ENCODE data around the gene CTNND2. TPM values are rescaled to one million over a fixed set of nuclear protein-coding genes. Genes with fewer than 3 reads are reported as not detected.

Gene CTNND2
- polyA plus RNA-seq, 1 experiment, result not detected

DNA sequence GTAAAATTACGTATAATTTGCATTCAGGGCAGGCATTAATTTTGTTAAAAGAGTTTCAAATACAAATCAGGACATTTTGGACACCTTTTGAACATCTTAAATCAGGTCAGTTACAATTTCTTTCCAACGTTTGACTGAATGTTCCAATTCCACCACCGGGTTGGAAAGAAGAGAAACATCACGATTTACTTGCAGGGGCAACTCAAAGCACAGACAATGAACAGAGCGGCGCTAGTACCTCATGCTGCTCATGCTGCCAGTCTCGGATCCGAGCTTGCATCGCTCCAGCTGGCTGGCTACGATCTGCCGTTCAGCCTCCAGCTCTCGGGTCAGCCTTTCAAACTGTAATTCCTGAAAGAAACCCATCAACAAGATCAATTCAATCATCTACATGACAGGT is 339.5 kb downstream of the CTNND2 start:
- TF ChIP-seq, protein P1, sequence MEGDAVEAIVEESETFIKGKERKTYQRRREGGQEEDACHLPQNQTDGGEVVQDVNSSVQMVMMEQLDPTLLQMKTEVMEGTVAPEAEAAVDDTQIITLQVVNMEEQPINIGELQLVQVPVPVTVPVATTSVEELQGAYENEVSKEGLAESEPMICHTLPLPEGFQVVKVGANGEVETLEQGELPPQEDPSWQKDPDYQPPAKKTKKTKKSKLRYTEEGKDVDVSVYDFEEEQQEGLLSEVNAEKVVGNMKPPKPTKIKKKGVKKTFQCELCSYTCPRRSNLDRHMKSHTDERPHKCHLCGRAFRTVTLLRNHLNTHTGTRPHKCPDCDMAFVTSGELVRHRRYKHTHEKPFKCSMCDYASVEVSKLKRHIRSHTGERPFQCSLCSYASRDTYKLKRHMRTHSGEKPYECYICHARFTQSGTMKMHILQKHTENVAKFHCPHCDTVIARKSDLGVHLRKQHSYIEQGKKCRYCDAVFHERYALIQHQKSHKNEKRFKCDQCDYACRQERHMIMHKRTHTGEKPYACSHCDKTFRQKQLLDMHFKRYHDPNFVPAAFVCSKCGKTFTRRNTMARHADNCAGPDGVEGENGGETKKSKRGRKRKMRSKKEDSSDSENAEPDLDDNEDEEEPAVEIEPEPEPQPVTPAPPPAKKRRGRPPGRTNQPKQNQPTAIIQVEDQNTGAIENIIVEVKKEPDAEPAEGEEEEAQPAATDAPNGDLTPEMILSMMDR (IDR thresholded peaks at IDR 0.05; ENCODE audit: low read depth, low read length), result no peak
- H3K9me3 ChIP-seq (ENCODE audit: control insufficient read depth, insufficient read depth, low read length), result peaks cover 11% of the 10 kb centered on the region
- no peak overlapping the region for H3K27ac ChIP-seq (ENCODE audit: low read depth, low read length)
- POLR2A ChIA-PET, result no interaction called here
- no peaks in the 10 kb centered on the region for H3K27me3 ChIP-seq (ENCODE audit: control insufficient read depth, insufficient read depth, low read length)
- H3K4me3 ChIP-seq (ENCODE audit: low read depth, low read length), result no peak overlapping the region
- CTCF ChIA-PET, result no interaction called here
- no peak for DNase-seq (ENCODE audit: low read depth, low spot score)

- H3K27me3 ChIP-seq (ENCODE audit: control insufficient read depth, insufficient read depth, low read length), result no peaks in the 10 kb centered on the region
- ChIA-PET POLR2A (no interaction called here), CTCF (no interaction called here)
- H3K27ac ChIP-seq (ENCODE audit: low read depth, low read length), result no peak overlapping the region
- DNase-seq (ENCODE audit: low read depth, low spot score), result no peak
- TF ChIP-seq, protein P1 (IDR thresholded peaks at IDR 0.05; ENCODE audit: low read depth, low read length), result no peak
- H3K4me3 ChIP-seq (ENCODE audit: low read depth, low read length), result no peak overlapping the region
- H3K9me3 ChIP-seq (ENCODE audit: control insufficient read depth, insufficient read depth, low read length), result peaks cover 14% of the 10 kb centered on the region
Measured at GRCh38 chr5:11563822-11564221, 340.4 kb downstream of the CTNND2 start.

DNA sequence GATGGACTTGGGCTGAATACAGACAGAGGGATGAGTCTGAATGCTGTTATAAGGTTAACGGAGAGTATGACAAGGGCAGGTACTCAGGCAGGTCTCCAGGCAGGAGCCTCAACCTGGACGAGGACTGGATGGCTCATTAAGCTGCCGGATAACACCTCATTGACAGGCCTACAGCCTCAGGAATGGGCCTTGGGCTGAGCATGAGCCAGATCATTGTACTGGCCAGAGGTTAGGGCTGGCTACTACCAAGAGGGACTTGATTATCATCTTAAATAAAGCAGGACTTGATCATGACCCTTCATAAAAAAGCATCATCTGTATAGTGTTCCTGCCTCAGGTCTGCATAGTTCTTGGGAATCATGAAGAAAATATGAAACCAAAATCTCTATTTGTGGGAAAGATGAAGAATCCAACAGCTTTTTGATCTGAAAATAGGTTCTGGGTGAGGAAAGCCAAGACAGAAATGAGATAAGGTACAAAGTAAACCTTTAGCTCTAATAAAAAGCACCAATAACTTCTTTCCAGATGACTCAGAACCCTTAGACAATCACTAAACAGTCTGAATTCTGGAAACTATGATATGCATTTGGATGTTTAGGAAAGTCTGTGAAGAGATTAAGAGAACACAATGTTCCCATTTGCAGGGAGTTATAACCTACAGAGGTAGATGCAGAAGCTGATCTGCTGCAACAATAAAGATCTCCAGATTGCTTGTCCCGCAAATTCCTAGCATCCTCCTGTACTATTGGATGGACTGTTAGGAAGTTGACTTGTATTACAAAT is 343.1 kb downstream of the CTNND2 start:
- no peak for DNase-seq (ENCODE audit: low read depth, low spot score)
- CTCF ChIA-PET, result no interaction called here
- TF ChIP-seq, protein P1 (IDR thresholded peaks at IDR 0.05; ENCODE audit: low read depth, low read length), result no peak
- no peak overlapping the region for H3K27ac ChIP-seq (ENCODE audit: low read depth, low read length)
- H3K4me3 ChIP-seq (ENCODE audit: low read depth, low read length), result no peak overlapping the region
- H3K27me3 ChIP-seq (ENCODE audit: control insufficient read depth, insufficient read depth, low read length), result no peaks in the 10 kb centered on the region
- POLR2A ChIA-PET, result no interaction called here
- peaks cover 16% of the 10 kb centered on the region for H3K9me3 ChIP-seq (ENCODE audit: control insufficient read depth, insufficient read depth, low read length)

GRCh38 chr5:11557063-11557462 is 347.2 kb downstream of the CTNND2 start:
- no peak overlapping the region for H3K4me3 ChIP-seq (ENCODE audit: low read depth, low read length)
- peaks cover 13% of the 10 kb centered on the region; the same call in 1 of the 2 replicates for H3K9me3 ChIP-seq (ENCODE audit: control insufficient read depth, insufficient read depth, low read length)
- no peaks in the 10 kb centered on the region for H3K27me3 ChIP-seq (ENCODE audit: control insufficient read depth, insufficient read depth, low read length)
- ChIA-PET CTCF (no interaction called here), POLR2A (no interaction called here)
- no peak overlapping the region for H3K27ac ChIP-seq (ENCODE audit: low read depth, low read length)
- no peak for DNase-seq (ENCODE audit: low read depth, low spot score)
- TF ChIP-seq, protein P1 (IDR thresholded peaks at IDR 0.05; ENCODE audit: low read depth, low read length), result no peak

DNA sequence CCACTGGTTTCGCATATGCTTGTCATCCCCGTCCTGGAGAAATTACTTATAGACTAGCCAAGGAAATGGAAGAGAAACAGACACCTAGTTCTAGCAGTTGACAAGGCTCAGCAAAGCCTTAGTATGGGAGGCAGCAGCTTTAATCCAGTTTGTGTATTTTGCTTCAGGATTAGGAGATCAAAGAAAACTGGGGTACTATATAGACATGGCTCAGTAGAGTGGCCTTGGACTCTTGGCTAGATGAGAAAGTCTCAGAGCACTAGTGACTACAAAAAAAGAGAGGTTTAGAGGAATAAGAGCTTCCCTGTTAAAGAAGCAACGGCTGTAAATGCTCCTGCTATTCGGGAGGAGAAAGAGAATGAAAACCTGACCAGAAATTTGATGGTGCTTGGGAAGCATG is 349.1 kb downstream of the CTNND2 start:
- DNase-seq (ENCODE audit: low read depth, low spot score), result no peak
- TF ChIP-seq, protein P1 (IDR thresholded peaks at IDR 0.05; ENCODE audit: low read depth, low read length), result no peak
- no peak overlapping the region for H3K27ac ChIP-seq (ENCODE audit: low read depth, low read length)
- ChIA-PET POLR2A (no interaction called here), CTCF (no interaction called here)
- H3K9me3 ChIP-seq (ENCODE audit: control insufficient read depth, insufficient read depth, low read length), result peaks cover 19% of the 10 kb centered on the region; the same call in 1 of the 2 replicates
- H3K4me3 ChIP-seq (ENCODE audit: low read depth, low read length), result no peak overlapping the region
- no peaks in the 10 kb centered on the region for H3K27me3 ChIP-seq (ENCODE audit: control insufficient read depth, insufficient read depth, low read length)
